GM12873 (cell line): ENCODE results near the gene TAF5L.

Experiments
- CTCF ChIP-seq: IDR thresholded peaks from 2 replicates; pipeline ENCODE4 v1.5.1; 2012; ENCODE audit warnings: low read depth, mild to moderate bottlenecking, moderate library complexity, low read length, control low read depth; ENCODE audit not compliant: insufficient read depth; ENCODE audit errors: missing control alignments

Gene TAF5L

DNA sequence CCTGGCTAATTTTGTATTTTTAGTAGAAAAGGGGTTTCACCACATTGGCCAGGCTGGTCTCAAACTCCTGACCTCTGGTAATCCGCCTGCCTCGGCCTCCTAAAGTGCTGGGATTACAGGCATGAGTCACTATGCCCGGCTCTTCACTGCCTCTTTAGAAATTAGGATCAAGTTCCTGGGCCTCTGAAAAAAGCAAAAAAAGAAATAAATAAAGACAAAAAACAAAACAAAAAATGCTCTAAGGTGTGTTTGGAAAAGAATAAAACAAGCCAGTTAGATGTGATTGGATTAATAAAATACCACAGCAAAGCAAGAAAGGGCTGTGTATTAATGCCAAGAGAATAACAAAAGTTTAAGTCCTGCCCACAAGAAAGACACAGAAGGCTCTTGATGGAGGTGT is 63.2 kb downstream of the TAF5L start:
- no peak for TF ChIP-seq CTCF

DNA sequence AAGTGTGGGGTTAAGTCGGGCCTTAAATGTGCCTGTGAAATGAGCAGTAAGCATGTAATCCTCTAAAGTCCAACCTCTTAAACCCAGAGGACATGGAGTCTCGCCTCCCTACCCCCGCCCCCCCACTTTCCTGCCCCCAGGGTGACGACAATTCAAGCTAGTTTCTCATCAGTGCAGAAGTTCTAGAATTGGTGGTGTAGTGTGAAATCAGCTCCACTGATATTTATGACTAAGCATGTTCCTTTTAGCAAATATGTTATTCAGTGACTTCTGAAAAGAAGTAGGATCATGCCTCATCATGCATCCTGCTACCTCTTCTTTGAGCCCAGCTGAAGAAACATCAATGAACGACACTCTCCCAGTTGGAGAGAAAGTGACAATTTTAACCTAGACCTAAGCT is 64.8 kb downstream of the TAF5L start:
- no peak for TF ChIP-seq CTCF

- TF ChIP-seq CTCF: peak; percentile 73
Observed at GRCh38 chr1:229558460-229559335, 67.2 kb downstream of the TAF5L start, which contains the start of gene ABCB10. Gene ABCB10, minus strand, starts transcription at chr1:229558707. Its CDS starts 55 bp downstream, at chr1:229558652.

DNA sequence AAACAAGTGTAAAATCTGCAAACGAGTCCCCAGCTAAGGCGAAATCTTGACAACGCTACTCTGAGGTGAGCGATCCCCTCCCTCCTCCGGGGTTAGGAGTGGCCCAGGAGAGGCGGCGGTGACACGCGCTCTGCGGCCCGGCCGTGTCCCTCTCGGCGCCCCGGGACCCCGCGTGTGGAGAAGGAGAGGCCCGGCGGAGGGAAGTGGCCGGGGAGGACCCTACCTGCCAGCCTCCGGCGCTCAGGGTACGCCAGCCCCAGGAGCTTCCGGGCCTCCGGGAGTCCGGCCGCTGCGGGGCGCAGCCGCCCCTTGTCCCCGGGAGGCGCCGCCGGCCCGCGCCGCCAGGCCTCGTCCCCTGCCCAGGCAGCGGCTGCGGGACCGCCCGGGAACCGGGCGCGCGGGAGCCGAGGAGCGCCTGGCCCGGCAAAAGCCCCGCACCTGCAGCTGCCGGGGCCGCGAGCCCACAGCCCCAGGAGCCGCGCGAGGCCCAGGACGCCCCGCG is 68.0 kb downstream of the TAF5L start:
- TF ChIP-seq CTCF: peak; percentile 22

DNA sequence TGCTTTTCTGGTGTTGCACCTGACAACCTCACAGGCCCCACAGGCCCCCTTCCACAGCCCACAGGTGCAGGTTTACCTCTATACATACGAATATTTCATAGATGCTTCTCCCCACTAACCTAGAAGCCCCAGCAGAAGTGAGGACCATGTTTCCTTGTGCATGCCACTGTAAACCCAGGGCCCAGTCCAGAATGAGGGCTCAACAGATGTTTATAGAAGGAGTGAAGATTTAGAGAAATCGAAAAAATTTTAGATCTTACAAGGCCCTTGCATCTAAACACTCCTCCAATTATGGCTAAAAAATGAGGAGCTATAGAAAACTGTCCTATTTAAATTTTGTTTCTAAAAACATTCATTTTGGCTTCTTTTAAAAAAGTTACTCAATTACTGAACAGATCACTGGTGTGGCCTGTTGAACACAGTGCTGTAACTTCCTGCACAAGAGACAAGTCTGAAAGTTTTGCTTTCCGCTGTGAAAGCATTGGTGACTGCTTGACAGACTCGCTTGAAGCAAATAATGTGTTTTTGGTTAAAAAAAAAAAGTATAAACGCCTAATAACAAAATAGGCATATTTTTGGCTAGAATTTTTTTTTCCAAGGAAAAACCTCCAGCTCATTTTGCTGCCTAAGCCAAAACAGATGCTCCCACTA is 68.6 kb downstream of the TAF5L start:
- TF ChIP-seq CTCF: no peak

GRCh38 chr1:229554886-229555621 is 70.9 kb downstream of the TAF5L start:
- no peak for TF ChIP-seq CTCF
